ENCODE results near the gene S100A8.

Gene S100A8

DNA sequence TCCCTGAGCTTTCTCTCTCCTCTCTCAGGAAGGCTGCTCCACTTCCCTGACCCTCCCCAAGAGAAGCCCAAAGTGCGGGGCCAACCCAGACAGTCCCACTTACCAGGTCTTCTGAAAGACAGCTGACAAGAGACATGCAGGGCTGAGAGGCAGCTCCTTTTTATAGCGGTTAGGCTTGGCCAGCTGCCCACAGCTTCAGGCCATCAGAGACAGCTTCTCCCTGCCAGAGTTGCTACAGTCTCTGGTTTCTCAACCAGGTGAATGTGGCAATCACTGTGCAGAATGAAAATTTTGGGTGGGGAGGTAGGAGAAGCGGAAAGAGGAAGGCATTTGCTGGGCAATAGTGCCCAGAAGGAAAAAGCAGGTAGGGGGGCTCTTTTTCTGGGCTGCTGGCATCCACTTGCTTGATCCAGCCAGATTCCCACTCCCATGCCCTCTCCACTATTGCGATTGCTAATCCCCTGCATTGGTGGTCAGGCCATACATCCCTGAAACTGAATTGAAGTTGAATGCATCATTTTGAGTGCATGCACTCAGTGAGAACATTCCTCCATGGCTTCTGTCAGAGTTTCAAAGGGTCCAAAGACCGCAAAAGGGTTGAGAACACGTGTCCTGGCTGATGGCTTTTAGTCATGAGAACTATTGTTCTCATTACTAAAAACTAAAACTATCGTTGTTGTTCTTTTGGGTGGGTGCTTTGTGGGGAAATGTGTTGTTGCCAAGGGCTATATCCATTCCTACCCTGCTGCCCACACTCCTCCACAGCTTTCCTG, at the start of gene S100A8:
TSS of gene S100A8 (minus strand) at position 136 of the 773 bp plus-strand sequence. CDS start 538 bp downstream, outside the sequence.
- Mint-ChIP-seq H3K9me3 (no peaks in the 10 kb centered on the region), H3K27ac (no peak within 1 kb of the TSS)

GRCh38 chr1:153439273-153439672, 48.4 kb upstream of the S100A8 start:
- Mint-ChIP-seq H3K4me1 (no peaks in the 10 kb centered on the region), H3K36me3 (ENCODE audit: low read depth) (no peaks in the 10 kb centered on the region), H3K4me3 (no peak overlapping the region), H3K27ac (no peak overlapping the region), H3K27me3 (ENCODE audit: low read depth) (peaks cover 12% of the 10 kb centered on the region), H3K9me3 (no peaks in the 10 kb centered on the region)
- TF ChIP-seq, protein P1, sequence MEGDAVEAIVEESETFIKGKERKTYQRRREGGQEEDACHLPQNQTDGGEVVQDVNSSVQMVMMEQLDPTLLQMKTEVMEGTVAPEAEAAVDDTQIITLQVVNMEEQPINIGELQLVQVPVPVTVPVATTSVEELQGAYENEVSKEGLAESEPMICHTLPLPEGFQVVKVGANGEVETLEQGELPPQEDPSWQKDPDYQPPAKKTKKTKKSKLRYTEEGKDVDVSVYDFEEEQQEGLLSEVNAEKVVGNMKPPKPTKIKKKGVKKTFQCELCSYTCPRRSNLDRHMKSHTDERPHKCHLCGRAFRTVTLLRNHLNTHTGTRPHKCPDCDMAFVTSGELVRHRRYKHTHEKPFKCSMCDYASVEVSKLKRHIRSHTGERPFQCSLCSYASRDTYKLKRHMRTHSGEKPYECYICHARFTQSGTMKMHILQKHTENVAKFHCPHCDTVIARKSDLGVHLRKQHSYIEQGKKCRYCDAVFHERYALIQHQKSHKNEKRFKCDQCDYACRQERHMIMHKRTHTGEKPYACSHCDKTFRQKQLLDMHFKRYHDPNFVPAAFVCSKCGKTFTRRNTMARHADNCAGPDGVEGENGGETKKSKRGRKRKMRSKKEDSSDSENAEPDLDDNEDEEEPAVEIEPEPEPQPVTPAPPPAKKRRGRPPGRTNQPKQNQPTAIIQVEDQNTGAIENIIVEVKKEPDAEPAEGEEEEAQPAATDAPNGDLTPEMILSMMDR (IDR thresholded peaks at IDR 0.05; ENCODE audit: unreplicated experiment in 3 of 3): no peak

More for the DNA sequence above, at the start of gene S100A8:
- H3K36me3 Mint-ChIP-seq (ENCODE audit: low read depth): no peaks in the 10 kb centered on the region
- TF ChIP-seq, protein P1 (IDR thresholded peaks at IDR 0.05; ENCODE audit: unreplicated experiment in 3 of 3): no peak
- H3K4me1 Mint-ChIP-seq: no peaks in the 10 kb centered on the region
- H3K27me3 Mint-ChIP-seq (ENCODE audit: low read depth): peaks cover 47% of the 10 kb centered on the region
- H3K4me3 Mint-ChIP-seq: no peak within 1 kb of the TSS

- Mint-ChIP-seq H3K4me1 (no peaks in the 10 kb centered on the region), H3K27ac (no peak overlapping the region), H3K36me3 (ENCODE audit: low read depth) (no peaks in the 10 kb centered on the region), H3K27me3 (ENCODE audit: low read depth) (peaks cover 9% of the 10 kb centered on the region), H3K9me3 (no peaks in the 10 kb centered on the region), H3K4me3 (no peak overlapping the region)
- TF ChIP-seq, protein P1 (IDR thresholded peaks at IDR 0.05; ENCODE audit: unreplicated experiment in 3 of 3): no peak
These were observed 47.7 kb upstream of the S100A8 start for GRCh38 chr1:153438599-153438998.

DNA sequence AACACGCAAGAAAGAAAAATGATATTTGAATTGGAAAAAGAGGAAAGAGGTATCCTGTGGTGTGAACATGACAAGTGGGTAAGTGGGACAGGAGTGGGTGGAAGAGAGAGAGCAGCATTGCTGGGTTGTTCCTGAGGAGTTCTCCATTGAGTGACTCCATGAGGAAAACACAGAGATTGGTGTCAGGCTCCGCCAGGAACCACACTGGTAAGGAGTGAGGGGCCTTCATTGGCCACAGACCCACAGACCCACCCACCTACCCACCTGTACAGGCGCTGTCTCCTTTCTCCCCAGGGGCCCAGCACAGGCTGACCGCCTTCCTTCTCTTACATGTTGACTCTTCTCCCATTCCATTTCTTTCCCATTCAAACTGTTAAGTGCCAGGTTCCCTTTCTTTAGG, 46.4 kb upstream of the S100A8 start:
- TF ChIP-seq, protein P1 (IDR thresholded peaks at IDR 0.05; ENCODE audit: unreplicated experiment in 3 of 3): no peak
- Mint-ChIP-seq H3K4me1 (no peaks in the 10 kb centered on the region), H3K27ac (no peak overlapping the region), H3K36me3 (ENCODE audit: low read depth) (no peaks in the 10 kb centered on the region), H3K9me3 (no peaks in the 10 kb centered on the region), H3K27me3 (ENCODE audit: low read depth) (peaks cover 9% of the 10 kb centered on the region), H3K4me3 (no peak overlapping the region)

DNA sequence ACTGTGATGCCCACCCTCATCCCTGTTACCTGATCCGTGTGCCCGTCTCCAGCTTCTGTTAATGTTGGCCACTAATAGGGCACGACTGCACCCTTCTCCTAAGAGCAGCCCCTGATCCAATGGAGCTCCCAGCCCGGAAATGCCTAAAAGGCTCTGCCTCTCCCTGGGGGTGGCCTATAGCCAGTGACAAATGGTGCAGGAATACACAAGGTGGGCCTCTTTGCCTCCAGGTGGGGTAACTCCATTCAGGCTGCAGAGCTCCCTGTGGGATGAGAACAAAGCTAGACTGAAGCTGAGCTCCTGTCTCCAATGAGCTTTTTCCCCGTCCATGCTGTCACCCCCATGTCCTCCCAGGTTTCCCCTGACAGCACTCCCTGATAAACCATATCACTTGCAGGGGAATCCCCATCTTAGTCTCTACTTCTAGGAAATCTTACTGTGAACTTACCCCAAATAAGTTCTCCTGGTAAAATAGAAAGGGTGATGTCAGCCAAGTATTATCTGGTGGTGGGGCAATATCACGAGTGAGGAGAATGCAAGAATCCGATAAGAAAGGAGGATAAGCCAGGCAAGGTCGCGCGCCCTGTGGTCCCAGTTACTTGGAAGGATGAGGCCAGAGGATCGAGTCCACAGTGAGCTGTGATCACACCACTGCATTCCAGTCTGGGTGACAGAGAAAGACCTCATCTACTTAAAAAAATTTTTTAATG, 44.0 kb upstream of the S100A8 start:
- no peaks in the 10 kb centered on the region for H3K9me3 Mint-ChIP-seq
- H3K36me3 Mint-ChIP-seq (ENCODE audit: low read depth): no peaks in the 10 kb centered on the region
- H3K27ac Mint-ChIP-seq: no peak overlapping the region
- TF ChIP-seq, protein P1 (IDR thresholded peaks at IDR 0.05; ENCODE audit: unreplicated experiment in 3 of 3): no peak
- H3K4me3 Mint-ChIP-seq: no peak overlapping the region
- H3K4me1 Mint-ChIP-seq: no peaks in the 10 kb centered on the region
- peaks cover 19% of the 10 kb centered on the region for H3K27me3 Mint-ChIP-seq (ENCODE audit: low read depth)

All from nephron (organoid).